GM19099 (cell line): ENCODE results near the gene KISS1.

Experiments used
- POLR2A ChIP-seq: IDR thresholded peaks from 3 replicates; pipeline ENCODE4 v1.6.1; 2011; ENCODE audit warnings: low read depth; ENCODE audit not compliant: insufficient read length; ENCODE audit errors: extremely low read depth

Gene KISS1

DNA sequence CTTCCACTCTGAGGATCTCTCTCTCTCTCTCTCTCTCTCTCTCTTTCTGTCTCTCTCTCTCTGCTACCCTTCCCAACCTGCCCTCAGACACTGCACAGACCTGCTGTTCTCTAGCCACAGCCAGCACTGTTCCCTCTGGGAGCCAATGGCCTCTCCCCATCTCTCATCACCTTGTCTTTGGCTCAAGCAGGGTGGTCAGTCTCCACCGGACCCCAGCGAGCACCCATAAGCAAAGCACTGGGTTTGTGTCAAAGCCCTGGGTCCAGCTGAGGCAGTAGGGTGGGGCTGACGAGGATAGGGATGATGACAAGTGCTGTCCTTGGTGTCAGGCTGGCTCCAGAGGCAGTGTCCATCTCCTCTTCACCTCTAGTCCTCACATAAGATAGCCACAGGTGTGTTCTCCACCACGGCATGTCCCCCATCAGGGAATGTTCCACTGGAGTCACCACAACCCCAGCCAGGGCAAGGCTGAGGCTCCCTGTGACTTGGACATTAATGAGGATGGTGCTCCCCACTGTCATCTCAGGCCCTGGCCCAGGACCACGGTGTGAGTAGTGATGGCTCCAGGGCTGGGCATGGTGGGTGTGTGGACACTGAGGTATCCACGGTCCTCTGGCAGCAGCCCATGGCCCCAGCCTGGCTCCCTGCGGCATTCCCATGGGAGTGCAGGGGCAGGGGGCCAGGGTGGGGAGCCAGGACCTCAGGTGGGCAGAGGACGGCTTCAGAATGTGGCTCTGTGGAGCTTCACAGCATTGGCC, 25.9 kb upstream of the KISS1 start:
- TF ChIP-seq POLR2A, result no peak

DNA sequence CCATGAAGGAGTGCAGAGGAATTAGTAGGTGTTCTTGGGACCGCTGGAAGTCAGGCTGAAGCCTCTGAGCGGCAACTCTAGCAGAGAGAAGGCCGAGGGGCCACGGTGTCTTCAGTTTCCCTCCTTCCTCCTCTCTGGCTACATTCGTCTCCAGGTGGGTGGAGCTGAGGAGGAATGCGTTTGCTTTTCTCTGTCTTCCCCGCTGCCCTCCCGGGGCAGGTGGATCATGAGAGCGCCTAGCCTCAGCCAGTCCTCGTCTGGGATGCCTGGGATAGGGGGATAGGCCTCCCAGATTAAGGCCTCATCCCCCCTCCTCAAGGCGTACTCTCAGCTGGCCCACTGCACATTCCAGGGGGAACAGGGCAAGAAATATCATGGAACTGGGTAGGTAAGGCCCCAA, 25.0 kb upstream of the KISS1 start:
- TF ChIP-seq POLR2A, result no peak

DNA sequence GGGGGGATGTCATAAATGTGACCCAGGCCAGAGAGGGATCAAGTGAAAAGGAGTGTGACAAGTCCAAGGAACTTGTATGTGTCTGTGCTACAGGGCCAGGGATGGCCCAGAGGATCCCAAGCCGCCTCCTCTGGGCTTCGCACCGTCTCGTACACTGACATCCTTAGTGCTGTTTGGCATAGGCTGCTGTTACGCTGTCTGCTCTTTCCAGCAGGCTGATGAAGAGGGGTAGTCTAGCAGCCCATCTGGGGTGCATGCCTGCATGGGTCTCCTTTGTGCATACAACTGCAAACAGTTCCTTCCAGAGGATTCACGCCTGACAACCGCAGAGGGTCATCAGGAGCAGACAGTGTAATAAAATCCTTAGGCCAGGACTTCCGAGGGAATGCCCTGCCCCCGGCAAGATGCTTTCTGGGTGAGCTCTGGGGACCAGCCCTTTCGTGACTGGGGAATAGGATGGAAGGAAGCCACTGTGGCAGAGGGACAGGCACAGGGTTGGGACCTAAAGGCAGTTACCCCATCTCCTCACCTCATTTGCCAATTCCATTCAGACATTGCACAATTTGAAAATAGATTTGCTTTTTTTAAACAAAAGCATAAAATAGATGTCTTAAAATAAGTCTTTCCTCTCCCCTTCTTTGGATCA, 23.8 kb upstream of the KISS1 start:
- TF ChIP-seq POLR2A, result no peak

DNA sequence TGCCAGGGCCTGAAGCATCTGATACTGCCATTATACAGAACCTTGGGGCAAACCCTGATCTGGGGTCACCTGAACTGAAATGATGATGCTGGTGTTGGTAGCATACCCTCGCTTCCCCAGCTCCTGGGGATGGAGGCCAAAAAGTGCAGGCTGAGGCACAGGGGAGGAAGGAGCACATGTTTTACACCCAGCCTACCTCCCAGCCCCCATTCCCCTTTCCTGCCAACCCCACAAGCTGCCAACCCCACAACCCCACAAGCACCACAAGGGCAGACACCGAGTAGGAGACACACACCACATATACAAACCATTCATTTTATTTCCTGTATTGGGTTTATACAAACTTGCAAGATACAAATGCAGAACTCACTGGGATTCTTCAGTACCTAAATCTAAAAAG, 22.3 kb upstream of the KISS1 start:
- no peak for TF ChIP-seq POLR2A

DNA sequence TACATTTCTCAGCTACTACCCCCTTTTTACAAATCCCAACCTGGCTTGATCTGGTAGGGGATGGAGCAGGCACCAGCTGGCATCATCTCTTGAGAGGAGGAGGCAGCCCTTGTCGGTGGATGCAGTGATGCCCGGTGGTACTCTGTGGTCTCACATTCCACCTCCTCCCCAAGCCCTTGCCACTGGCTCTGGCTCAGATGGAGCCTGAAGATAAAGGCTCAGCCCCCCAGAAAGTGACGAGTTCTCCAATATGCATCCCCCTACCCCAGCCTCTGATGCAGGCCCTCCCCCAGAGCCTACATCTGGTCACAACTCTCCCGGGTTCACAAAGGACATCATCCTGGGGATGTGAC, 21.3 kb upstream of the KISS1 start:
- TF ChIP-seq POLR2A, result no peak

DNA sequence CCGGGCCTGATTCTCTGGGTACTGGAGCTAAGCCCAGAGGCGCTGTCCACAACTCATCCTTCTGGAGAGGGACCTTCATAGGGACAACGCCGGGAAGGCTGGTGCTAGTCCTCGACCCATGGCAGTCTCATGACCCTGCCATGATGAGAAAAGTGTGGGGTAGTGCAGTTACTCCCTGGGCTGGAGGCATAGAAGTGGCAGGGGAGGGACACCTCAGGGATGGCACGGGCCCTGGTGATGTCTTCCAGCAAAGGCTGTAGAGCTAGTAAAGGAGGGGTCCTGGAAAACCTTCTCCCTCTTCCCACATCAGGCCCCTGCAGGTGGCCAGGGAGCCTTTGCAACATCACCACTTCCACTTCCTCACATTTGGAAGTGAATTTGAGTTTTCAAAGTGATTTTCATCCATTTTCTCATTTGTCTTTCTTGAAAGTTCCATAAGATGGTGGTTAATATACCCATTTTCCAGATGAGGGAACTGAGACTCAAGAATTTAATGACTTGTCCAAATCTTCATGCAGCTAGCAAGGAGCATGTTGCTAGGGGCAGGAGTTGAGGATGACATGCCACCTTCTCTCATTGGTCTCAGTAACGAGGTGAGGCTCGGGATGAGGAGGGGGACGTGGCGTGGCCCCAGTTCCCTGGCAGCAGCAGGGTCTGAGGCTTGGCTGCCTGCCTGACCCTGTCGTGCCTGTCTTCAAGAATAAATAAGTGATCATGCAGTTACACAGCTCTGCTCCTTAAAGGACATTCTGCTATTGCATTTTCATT, 20.8 kb upstream of the KISS1 start:
- TF ChIP-seq POLR2A, result no peak

DNA sequence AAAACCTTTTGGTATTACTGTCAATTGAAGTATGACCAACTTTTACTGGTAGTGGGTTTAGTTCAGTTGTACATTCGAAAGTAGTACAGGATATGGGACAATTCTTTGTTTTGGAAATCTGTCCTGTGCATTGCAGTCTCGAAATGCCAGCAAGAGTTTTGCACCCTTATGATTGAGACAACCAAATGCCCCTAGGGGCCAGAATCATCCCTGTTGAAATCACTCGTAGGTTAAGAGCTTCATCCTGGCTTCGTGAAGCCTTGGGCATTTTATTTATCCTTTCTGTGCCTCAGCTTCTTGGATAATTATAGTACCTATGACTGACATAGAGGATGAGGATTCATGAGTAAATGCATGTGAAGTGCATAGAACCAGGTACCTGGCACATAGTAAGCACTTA, 19.9 kb upstream of the KISS1 start:
- no peak for TF ChIP-seq POLR2A

DNA sequence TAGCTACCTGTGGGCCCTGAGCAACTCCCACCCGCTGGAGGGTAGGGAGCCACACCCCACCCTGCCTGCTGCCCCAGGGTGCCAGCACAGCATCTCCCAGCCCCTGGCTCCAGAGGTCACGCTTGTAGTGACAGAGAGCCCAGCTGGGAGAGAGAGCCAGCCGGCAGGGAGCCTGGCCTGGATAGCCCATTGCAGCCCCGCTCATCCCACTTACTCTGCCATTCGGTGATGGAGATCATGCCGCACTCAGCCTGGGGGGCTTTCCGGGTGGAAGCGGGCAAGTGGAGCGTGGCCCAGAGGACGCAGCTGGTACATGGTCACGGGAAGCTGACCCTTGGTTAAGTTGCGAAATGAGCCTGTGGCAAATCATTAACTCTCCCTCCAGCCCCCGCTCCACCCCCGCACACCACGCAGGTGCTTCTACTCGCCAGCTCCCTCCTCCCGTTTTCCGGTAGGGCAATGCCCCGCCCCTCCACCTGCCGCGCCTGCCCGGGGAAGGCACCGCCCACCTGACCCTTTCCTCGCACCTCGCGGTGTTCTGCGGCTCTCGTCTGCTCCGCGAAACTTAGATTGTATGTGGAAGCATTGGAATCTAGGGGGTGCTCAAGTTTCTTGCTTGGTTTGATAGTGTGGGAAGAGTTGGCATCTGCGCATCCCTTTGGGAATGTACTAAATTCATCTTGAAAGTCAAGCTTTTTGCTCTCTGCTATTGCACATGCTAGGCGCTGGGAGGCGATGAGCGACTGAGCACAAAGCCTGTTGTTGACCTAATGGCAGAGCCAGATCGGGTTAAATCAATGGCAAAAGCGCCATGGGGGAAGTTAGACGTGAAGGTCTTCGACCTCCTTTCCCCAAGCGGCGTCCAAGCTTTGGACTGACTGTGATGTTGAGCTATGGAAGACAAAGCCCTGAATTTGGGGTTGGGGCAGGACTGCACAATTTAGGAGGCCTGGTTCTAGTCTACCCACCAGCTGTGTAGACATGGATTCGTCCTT, 17.7 kb upstream of the KISS1 start, which contains the start of gene GOLT1A:
Gene GOLT1A, minus strand, starts transcription at position 321 of the 995 bp plus-strand sequence. Its CDS starts 82 bp downstream, at position 239.
- no peak for TF ChIP-seq POLR2A

DNA sequence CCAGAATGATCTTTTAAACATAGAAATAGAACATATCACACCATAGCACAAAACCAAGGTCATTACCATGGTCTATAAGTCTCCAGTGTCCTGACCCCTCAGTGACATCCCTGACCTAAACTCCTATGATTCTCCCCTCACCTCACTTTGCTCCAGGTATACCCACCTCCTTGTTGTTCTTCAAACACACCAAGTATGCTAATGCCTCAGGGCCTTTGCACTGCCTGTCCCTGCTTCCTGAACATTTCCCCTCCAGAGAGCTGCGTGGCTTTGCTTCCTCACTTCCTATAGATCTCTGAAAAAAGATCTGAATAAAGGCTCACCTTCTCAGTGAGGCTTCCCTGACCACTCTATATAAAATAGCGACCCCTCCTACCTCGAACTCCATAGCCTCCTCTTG, 16.4 kb upstream of the KISS1 start:
- no peak for TF ChIP-seq POLR2A

DNA sequence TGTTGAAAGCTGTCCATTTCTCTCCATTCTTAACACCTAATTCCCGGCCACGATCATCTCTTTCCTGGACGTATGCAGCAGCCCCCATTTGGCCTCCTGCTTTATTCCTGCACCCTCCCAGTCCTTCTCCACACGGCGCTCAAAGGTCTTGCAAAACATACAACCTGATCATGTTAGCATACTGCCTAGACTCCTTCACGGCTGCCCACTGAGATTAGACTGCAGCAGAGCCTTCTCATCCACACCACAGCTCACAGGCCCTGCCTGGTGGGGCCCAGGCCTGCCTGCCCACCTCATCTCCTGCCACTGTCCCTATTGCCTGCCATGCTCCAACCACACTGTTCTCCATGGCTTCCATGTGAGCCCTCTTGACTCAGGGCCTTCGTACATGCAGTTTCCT, 14.8 kb upstream of the KISS1 start:
- TF ChIP-seq POLR2A, result no peak

DNA sequence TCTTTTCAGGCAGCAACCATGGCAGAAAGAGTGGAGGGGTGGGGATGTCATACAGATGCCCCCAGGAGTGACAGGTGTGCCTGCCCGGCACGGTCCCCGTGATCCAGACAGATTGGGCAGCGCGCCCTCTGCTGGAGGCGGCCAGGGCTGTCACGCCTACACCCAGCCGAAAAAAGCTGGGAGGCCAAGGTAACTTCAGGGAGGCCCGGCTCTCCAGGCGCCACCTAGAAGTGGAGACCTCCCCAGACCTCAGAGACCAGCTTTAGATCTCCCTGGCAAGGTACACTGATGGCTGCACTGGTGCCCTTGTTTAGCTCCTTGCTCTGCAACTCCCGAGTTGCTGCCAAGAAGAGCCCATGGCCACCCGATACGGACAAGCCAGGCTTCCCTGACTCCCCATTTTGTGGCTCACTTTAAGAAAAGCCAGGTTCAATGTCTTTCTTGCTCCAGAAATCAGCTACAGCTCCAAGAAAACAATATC, 10.9 kb upstream of the KISS1 start:
- no peak for TF ChIP-seq POLR2A

DNA sequence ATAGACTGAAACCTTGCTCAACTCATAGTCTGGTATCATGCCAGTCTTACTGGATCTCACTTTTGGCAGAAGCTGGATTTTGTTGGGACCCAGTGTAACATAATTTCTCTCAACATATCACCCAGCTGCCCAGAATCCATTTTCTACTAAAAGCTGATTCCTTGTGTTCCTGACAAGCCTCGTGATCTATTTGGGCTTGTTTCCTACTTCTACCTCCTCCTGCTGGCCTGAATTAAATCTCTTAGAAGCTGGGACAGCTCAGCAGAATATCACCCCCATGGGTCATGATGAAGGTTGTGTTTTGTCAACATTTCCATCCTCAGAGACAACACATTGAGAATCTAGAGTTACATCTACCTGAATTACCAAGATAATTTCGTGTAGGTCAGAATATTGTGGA, 9.8 kb upstream of the KISS1 start:
- no peak for TF ChIP-seq POLR2A

DNA sequence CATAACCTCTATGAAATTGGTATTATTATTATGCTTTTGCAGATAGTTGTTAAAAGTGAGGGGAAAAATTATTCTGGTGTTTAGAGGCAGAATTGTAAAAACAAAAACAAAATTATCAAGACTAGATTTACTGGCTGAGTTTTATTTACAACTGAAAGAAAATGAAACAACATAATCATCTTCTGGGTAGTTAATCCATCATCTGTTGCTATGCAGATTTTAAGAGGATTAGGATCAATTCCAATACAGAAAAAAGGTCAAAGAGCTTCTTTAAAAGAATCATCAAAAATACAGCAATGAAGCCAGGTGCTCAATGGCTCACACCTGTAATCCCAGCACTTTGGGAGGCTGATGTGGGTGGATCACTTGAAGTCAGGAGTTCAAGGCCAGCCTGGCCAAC, 9.2 kb upstream of the KISS1 start:
- TF ChIP-seq POLR2A, result no peak

DNA sequence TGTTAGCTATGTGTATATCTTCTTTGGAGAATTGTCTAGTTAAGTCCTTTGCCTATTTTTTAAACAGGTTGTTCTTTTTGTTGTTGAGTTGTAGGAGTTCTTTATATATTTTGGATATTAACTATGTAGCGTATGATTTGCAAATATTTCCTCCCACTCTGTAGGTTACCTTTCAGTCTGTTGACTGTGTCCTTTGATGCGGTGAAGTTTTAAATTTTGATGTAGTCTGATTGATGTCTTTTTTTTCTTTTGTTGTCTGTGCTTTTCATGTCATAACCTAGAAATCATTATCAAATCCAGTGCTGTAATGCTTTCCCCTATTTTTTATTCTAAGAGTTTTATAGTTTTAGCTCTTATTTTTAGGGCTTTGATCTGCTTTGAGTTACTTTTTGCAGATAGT, 8.7 kb upstream of the KISS1 start:
- no peak for TF ChIP-seq POLR2A
